GM18909 (cell line): Measurements from ENCODE around the gene ANAPC2.
A peak's percentile ranks its signal among the peaks of the same experiment; 100 is the strongest.

Source experiments
- ATAC-seq: cut with Tn5 transposase; IDR thresholded peaks from one replicate; pipeline ENCODE4 v1.9.1; 2021; ENCODE audit warnings: mild to moderate bottlenecking; ENCODE audit not compliant: unreplicated experiment, poor library complexity

Gene ANAPC2

DNA sequence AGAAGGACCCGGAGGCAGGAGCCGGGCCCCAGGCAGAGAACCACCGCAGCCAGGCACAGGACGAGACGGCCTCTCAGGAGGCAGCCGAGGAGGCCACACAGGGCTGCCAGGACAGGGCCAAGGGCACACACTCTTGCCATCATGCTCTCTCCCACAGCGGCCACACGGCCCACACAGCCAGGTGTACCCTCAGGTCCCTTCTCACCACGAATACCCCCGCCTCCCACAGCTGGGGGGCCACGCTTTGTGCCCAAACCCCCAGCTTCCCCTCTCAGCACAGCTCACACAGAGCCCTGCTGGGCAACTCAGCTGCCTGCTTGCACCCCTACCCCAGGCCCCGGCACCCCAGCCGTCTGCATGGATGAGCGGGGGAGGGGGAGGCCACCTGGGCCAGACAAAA, 5.4 kb upstream of the ANAPC2 start:
- no peak for ATAC-seq

DNA sequence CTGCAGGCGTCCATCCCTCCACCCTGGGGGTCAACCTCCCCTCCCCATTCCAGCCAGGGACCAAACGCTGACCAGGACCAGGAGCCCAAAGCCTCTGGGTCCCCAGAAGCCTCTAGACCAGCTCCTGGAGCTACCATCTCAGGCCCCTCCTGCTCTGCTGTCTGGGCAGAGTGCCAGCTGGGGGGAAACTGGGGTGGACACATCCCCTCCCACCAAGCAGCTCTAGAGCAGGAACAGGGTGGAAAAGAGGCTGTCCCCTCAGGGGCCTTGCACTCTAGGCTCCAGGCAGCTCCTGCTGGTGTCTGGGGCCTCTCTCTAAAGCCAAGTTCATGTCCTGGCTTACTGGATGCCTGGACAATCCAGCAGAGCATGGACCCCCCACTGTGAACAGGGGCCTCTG, 4.5 kb upstream of the ANAPC2 start:
- ATAC-seq = no peak

DNA sequence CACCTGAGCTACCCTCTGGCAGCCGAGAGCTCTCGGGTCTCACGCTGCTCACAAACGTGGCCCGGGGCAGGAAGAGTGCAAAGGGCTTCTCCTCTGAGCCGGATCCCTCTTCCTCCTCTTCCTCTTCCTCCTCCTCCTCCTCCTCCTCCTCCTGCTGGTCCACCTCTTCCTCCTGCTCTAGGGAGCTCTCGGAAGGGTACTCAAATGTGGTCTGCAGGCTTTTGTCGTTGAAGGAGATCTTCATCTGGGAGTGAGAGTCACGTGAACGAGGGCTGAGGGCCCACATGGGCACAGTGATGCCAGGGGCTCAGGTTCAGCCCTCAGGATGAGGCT, 4.1 kb upstream of the ANAPC2 start:
- no peak for ATAC-seq

DNA sequence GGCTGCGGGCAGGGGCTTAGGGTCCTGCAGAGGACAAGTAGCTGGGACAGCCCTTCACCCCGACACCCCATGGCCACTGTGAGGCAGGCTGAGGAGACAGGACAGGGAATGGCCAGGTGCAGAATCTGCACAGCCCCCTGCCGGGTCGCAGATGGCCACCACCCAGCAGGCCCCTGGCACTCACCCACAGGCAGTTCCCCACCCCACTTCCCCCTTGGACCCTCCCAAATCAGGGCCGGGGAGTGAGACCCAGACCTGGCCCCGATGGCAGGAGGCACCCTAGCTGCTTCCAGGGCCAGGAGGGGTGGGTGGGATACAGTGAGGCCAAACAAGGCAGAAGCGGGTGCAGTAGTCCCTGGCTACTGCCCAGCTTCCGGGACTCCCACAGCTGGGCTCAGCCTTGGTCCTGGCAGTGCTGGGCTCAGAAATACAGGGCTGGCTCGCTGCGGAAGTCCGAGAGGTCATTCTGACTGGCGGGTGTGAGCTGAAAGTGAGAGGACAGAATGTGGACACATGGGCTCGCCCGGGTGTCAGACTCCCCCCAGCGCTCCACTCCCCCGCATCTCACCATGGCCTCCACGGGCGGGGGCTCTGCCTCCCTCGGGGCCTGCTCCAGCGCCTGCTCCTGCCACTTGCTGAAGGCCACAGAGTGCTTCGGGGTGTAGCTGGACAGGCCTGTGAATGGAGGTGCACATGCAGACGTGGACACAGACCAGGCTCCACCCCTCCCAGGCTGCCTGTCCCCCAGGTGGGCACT, 3.5 kb upstream of the ANAPC2 start:
- no peak for ATAC-seq

DNA sequence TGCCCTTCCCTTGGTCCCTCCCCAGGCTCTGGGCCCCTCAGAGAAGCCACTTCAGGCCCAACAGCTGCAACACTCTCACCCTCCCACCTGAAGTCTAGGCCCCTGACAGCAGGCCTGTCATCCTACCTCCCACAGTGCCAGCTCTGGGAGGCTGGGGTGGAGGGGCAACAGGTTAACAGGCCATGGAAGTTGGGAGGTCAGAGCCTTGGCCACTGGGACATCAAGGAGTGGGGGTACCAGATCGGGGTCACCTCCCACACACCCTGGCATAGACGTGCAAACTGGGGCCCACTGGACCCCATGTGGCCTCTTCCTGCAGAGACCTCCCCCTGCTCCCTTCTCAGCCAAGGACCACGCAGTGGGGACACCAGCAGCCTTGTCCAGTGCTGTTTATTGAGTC, 2.9 kb upstream of the ANAPC2 start:
- no peak for ATAC-seq

DNA sequence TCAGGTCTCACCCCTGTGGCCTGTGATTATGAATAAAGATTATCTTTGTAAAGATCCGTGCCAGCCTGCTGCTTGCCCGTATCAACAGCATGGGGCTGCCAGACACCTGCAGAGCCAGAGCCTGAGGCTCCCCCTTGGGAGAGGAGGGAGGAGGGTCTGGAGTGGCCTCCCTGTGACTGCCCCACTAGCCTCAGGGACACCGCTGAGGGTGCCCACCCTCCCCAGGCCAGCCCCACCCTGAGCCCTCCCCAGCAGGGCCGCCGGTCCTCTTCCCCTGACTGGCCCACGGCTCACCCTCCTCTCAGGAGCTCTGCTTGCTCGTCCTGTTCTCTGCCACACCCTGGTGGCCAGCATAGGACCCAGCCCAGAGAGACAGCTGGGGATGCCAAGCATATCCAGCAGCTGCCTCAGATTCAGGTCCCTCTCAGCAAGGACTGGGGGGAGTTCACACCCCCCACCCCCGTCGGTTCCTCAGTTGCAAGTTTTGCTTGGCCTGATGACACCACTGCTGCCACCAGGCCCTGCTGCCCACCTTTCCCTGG, 2.0 kb upstream of the ANAPC2 start:
- ATAC-seq = no peak

DNA sequence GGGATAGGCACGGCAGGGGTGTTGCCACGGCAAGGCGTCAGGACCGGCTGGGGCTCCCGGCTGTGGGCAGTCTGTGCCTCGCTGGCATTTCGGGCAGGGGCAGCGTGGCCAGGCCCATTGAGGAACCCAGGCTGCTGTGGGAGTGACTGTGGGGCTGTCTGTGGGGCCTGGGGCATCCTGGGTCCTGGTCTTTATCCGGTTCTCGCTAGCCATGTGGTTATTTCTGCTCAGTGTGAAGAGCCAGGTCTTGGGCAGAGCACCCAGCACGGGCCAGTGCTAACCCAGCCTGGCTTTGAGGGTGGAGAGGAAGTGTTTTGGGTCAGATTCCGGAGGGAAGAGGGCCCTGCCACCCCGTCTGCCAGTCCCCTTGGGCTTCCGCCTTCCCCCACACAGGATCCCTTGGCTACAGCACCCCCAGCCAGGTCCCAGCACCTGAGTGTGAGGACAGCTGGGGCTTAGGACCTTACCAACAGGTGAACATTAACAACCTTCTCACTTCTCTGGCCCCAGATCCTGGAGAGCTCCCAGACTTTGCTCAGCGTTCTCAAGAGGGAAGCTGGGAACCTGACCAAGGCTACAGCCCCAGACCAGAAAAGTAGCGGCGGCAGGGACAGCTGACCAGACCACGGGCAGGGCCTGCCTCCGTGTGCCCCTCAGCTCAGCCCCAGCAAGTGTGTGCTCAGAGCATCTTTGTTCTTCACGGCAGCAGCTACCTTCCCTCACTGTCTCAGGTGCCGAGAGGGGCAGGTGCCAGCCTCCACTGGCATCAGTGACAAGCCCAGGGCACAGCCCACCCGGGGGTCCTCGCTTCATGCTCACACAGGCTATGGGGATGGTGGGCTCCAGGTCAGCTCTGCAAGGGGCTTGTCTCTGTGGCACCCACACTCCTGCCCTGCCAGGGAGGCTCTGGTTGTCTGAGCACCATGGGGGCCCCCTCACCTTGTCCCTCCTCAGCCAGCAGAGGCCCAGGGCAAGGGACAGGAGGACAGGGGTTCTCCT, 1.2 kb upstream of the ANAPC2 start:
- peak; percentile 1 for ATAC-seq

DNA sequence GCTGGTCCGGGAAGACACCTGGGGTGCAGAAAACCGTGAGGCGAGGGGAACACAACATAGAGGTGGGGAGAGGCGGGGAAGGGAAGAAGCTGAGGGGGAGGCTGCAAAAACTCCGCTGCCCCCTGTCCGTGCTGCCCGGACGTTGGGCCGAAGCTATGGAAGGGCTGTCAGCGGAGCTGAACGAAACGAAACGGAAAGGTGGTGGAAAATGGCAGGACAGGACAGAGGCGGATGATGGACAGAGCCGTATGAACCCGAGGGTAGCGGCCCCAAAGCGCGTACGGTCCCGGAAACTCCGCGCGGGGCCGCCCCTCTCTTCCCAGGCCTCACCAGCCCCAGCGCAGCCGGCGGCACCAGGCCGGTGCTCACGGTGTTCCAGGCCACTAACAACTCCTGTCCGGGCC, 272 bp downstream of the ANAPC2 start:
- no peak for ATAC-seq

DNA sequence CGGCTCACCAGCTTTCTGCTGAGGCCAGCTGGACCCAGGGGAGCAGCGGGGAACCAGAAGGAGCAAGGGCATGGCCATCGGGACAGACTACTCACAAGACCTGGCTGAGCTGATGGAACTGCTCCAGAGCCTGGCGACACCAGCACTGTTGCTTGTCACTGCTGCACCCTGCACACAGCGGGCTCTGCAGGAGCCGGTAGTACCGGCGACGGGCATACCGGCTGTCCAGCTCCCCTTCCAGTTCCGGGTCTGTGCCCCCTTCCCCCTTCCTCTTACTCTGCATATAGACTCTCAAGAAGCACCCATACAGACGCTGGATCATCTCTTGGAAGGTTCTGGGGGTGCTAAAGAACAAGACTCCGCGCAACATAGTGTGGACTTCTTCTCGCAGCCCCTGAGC, 974 bp downstream of the ANAPC2 start:
- no peak for ATAC-seq

DNA sequence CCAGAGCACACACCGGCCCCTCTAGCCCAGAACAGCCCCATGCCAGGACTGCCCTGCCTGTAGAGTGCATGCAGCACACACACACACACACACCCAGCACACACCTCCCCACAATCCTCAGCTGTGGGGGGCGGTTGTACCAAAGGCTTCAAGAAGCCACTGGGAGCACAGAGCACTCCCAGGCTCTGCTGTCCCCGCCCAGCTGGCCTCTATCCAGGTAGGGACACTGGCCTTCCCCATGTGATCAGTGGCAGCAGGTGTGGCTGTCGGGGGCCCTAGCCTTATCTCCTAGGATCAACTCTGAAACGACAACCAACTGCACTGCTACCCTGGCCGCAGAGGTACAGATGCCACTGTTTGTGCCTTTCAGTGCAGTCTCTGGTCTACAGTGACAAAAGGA, 2.0 kb downstream of the ANAPC2 start:
- ATAC-seq = no peak

DNA sequence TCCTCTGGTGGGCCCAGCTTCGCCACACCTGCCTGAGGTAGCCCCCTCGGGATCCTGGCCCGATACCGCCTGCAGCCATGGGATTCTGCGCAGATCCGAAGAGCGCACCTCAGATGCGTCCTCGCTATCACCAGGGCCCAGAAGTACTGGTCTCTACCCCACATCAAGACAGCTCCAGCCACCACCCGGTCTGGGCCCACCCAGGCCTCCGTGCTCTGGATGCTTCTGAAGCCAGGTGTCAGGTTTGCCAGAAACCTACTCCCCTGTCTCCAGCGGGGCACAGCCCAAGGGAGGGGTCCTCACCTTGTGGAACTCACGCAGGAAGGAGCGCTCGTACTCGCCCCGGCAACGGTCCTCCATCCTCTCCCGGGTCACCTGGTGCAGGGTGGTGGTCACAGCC, 2.4 kb downstream of the ANAPC2 start:
- ATAC-seq = no peak

DNA sequence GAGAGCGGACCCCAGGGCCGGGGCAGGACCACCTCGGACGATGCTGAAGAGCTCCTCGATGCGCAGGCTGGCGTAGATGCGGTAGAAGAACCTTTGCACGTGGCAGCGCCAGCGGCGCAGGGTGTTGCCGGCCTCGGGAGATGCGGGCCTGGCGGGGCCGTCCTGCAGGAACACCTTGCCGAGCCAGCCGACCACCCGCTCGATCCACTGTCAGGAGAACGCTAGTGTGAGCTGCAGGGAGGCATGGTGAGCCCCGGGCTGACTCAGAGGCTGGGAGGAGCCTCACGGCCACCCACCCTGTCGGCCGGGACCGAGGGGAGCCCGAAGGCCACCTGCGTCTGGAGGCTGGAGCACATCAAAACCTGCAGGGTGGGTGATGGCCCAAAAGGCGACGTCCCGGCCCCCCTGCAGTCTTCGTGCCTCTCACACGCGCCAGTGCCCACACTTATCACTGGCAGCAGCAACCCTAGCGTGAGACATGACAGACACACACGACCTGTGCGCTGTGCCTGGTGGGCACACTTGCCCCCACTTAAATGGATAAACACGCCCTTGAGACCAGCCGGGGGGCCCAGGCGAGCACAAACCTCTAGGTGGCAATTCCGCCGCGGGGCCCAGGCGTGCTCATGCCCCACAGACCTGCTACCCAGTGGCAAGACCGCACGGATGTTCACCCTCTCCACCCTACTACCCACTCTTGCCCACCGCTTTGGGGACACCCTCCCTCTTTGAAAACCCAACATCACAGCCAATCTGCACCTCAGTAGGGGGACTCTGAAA, 3.3 kb downstream of the ANAPC2 start:
- ATAC-seq = no peak

DNA sequence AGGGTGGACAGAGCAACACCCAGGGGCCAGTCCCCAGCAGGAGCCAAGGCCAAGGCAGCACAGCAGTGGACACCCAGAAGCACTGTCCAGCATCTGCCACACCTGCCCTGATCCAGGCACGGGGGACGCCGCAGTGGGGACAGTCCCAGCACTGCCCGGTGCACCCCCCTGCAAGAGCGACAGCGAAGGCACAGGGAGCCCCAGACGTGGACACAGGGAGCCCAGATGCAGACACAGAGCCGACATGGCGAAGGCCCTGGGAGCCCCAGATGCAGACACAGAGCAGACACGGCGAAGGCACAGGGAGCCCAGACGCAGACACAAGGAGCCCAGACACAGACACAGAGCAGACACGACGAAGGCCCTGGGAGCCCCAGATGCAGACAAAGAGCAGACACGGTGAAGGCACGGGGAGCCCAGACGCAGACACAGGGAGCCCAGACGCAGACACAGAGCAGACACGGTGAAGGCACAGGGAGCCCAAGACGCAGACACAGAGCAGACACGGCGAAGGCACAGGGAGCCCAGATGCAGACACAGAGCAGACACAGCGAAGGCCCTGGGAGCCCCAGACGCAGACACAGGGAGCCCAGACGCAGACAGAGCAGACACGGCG, 4.3 kb downstream of the ANAPC2 start:
- no peak for ATAC-seq

DNA sequence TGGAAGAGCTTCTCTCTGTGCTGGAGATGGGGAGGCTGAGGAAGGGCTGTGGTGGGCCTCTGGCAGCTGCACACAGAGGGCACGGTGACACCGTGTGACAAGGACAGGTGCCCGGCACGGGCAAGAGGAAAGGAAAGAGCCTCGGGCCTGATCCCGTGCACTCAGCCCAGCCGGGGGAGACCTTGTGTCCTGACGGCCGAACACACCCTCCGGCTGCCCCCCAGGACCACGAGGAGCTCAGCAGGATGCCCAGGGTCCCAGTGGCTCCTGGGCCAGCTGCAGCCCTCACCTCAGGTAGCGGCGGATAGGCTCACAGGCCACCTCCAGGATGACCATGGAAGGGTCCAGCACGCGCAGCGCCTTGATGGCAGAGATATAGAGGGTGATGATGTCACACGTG, 5.5 kb downstream of the ANAPC2 start:
- no peak for ATAC-seq

DNA sequence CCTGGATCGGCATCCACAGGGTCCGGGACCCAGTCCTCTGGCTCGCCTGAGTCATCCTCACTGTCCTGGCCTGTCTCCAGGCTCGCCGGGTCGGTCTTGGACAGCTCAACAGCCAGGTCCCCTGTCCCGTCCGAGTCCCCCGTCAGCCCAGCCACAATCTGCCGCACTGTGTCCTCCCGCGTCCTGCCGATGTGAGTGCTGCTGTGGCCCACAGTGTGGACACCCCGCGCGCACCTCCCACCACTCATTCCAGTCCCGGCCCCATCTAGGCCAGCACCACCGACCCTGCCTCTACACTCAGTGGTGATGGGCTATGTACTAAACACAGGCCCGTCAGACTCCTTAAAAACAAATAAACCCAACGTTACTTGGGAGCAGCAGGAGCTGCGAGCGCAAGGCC, 6.7 kb downstream of the ANAPC2 start:
- no peak for ATAC-seq

DNA sequence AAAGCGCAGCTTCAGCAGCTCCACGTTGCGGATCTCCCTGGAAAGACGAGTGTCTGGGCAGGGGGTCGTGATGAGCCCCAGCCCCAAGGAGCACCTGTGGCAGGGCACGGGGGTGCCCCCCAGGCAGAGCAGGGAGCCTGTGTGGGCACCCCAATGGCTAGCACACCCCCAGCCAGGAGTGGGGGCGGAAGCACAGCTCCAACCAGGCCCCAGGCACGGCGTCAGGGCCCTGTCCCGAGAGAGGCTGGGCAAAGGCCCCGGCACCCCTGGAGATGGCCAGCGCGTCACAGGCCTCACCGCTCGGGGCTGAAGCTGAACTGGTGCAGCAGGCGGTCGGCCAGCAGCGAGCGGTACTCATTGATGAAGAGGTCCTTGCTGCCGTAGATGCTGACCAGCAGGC, 7.9 kb downstream of the ANAPC2 start:
- ATAC-seq = no peak

DNA sequence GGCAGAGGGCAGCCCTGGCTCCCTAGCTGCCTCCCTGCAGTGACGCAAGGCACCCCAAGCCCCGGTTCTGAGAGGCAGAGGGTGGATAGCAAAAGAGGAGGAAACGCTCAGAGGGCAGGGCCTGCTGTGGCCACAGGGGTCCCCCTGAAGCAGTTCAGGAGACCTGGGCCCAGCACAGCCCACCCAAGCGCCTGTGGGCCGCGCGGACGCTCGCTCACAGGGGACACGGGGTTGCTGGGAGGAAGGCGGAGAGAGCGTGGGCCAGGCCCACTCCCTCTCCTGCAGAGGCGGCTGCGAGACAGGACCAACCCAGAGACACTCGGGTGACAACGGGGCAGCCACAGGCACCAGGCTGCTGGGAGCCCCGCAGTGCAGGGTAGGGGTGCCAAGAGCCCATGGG, 8.6 kb downstream of the ANAPC2 start:
- no peak for ATAC-seq

DNA sequence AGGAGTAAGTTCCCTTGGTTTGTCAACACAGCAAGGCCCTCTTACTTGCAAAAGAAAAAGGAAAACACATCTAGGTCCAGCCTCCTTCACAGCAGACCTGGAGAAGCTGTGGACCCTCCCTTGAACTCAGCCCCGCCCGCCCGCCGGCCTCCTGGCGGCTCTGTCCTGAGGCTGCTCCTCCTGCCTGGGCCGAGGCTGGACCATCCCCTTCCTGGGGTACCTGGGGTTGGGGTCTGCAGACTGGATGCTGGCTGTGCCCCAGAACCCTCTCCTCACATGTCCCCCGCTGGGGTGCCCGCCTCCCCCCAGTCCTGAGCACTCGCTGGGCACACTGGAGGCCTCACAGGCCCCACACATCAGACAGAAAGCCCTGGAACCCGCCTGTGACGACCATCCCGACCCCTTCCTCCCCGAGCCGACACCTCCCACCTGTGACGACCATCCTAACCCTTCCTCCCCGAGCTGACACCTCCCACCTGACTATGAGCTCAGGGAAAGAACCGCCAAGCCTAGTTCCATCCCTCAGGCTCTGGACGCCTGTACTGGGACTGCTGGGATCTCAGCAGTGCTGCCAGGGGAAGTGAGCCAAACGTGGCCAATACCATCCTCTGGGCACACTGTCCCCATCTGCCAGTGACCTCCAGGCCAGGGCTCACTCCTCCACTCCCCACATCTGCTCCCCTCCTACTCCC, 9.3 kb downstream of the ANAPC2 start:
- no peak for ATAC-seq

DNA sequence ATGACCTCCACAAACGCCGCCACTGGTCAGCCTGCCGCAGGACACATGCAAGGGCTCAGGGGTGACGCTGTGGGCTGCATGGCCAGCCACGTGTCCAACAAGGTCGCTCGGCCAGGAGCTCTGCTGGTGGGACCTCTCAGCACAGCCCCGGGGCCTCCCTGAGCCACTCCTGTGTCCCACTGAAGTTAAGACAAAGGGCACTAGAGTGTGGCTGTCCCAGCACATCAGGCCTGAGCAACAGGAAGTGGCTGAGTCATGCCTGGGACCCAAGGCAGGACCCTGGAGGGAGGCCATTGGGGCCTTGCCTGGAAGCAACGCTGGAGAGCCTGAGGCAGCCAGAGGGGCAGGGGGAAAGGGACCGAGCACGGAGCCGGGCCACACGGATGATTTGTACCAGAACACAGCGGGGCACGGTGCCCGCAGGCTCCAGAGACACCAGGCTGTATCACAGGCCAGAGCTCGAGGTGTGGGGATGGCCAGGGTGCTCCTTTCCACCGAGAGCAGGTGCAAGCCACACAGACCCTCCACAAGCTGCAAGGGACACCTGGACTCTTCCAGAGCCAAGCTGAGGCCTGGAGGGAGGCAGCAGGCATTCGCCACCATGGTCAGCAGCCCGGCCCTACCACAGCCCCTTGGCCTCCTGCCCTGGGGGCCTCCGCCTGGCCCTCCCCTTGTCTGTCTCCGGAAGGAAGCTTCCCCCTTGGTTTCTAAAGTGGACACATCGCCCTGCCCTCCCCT, 10.0 kb downstream of the ANAPC2 start:
- no peak for ATAC-seq
